MM.1S (cell line): Measurements from ENCODE around the gene KRTAP11-1.

Experiments
- EZH2 ChIP-seq: fragments of 300-600 bp; sonication (generic); optimal IDR thresholded peaks from 2 replicates; pipeline ENCODE3; 2017; ENCODE audit warnings: low read depth, mild to moderate bottlenecking, antibody characterized with exemption, low read length, mixed read lengths
- TF ChIP-seq, protein P1 (sequence below): fragments of 300-600 bp; sonication (generic); IDR thresholded peaks from 2 replicates; pipeline ENCODE4 v1.5.1; 2016; ENCODE audit warnings: antibody characterized with exemption, low read length, mixed read lengths

DNA sequence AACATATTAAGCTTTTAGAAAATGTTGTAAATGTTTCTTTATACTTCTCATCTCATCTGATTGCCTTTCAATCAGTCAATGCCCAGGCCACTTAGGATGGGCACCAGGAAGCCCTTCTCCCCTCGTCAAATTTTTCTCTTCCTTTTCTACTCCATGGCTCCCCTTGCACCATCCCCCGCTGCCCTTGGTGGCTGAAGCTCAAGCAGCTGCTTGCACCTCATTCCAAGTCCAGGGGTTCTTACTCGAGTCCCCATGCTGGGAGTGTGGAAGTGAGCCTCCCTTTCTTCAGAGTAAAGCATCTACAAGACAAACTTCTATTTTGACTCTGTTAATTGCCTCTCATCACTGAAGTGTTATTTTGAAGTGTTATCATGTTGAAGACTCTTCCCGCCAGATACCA, 39.7 kb upstream of the KRTAP11-1 start:
- TF ChIP-seq, protein P1, sequence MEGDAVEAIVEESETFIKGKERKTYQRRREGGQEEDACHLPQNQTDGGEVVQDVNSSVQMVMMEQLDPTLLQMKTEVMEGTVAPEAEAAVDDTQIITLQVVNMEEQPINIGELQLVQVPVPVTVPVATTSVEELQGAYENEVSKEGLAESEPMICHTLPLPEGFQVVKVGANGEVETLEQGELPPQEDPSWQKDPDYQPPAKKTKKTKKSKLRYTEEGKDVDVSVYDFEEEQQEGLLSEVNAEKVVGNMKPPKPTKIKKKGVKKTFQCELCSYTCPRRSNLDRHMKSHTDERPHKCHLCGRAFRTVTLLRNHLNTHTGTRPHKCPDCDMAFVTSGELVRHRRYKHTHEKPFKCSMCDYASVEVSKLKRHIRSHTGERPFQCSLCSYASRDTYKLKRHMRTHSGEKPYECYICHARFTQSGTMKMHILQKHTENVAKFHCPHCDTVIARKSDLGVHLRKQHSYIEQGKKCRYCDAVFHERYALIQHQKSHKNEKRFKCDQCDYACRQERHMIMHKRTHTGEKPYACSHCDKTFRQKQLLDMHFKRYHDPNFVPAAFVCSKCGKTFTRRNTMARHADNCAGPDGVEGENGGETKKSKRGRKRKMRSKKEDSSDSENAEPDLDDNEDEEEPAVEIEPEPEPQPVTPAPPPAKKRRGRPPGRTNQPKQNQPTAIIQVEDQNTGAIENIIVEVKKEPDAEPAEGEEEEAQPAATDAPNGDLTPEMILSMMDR: no peak
- no peak for TF ChIP-seq EZH2
